Activated naive CD4-positive, alpha-beta T cell treated with anti-CD3 and anti-CD28 coated beads, Interleukin-2, amount 50 U/mL, for 16 hours (primary cell): ENCODE results near the gene SLC39A10.
"Not testable (repeated sequence)": the region's sequence is repeated elsewhere in the genome, so short reads cannot be mapped to it uniquely, and the experiment has no call there.

Source experiments
- DNase-seq: peaks from one replicate; pipeline ENCODE4 v3.0.0-alpha.2; 2020

SLC39A10 gene

DNA sequence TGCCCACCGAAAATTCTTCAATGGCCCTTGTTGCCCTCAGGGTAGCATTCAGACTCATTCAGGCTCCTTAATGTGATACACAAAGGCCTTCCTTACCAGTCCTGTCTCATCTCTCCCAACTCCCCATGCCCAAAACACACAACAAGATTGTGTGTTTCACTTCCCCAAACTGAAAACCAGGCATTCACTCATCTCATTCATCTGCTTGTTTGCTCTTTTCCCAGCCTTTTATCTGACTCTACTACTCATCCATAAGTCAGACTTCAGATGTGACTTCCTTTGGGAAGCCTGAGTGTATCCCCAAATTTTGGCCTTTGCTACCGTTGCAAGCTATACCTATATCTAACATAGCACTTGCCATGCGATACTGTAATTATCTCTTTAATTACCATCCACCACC is 9.7 kb upstream of the SLC39A10 start:
- DNase-seq: no peak

GRCh38 chr2:195648370-195648769 is 8.7 kb upstream of the SLC39A10 start:
- DNase-seq: not testable (repeated sequence)

DNA sequence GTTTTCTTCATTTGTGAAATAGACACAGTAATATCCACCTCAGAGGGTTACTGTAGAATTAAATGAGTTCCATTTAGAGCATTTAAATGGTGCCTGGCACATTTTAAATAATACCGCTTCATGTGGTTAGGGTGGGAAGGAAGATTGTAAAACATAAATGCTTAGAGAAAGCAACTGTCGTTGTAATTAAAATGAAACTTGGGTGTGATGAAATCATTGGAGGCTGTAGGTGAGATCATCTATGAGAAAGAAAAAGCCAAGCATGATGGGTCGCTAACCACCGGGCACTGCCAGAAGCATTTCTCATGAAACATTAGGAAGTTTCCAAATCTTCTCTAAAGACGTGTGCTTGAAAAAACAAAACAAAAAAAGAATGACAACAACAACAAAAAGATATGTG is 8.2 kb upstream of the SLC39A10 start:
- no peak for DNase-seq

DNA sequence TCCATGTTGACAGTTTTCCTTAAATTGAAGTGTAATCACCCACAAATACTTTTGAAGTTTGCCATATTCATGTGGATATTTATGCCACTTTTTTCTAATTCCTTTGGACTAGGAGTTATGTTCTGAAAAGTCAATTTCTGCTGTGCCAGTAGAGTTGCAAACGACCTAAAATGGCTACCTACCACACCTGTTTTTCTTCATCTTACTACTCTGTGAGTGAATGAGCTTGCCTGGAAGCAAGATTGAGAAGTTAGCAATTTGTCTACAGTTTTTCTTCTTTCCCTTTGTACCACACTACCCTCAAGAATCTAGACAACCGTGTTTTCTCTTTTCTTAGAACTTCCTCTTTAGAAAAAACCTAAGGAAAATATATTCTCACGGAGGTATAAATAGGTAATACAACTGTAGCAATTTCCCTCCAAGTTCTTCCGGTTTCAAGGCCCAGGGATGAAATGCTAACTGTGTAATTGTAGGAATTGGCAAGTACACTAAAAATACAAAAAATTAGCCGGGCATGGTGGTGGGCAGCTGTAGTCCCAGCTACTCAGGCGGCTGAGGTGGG is 7.3 kb upstream of the SLC39A10 start:
- no peak for DNase-seq

DNA sequence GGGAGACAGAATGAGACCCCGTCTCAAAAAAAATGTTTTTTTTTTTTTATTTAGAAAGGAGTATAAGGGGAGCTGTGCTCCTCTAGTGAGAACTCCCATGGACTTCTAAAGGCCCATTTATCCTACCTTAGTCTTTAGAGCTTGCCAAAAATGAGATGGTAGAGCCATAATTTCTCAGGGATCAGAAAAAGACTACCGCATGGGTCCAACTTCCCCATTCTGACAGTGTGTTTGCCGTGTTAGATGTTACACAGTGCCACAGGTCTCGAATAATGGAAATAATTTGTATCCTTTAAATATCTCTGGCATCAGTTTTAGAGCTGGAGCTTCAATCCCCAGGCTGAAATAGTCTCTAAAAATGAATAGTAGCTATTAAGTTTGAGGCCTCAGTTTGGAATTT is 6.0 kb upstream of the SLC39A10 start:
- no peak for DNase-seq

GRCh38 chr2:195652911-195653310 is 4.1 kb upstream of the SLC39A10 start:
- DNase-seq: no peak

- DNase-seq: no peak
Observed at GRCh38 chr2:195656161-195656858, 716 bp upstream of the SLC39A10 start.

DNA sequence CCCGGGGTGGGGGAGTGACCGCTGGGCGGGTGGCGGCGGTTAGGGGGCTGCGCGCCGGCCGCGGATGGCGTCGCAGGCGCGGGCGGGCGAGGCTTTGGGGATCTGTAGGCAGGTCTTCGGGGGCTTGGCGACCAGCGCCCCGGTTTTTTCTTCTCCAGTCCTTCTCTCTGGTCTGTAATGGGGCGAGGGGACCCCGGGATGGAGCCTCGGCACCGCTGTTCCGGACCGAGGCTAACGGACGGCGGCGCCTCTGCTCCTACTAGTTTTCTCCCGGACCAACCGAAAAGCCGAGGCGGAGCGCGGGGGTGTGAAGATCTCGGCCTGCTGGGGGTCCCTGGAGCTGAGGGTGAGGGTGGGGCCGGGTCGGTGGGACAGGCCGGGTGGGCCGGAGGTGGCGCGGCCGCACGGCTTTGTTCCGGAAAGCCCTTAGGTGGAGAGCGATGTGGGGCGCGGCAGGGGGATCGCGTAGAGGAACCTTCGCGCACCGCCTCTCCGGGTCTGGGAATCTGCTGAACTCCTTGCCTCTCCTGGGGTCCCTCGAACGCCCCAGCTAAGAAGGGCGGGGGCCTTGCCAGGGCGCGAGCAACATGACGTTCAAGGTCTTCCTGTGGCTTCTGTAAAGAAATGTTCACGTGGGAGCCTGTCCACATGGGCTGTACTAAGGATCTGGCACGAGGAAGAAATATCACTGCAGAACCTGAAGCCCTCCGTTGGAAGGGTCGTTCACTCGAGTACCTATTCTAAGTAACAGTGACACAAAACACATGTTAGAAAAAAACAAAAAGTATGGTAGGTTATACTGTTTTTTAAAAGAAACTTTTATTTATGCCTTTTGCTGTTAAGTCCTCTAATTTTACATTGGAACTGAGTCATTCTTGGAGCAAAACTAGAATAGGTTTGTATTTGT is 861 bp downstream of the SLC39A10 start:
- DNase-seq: peak; percentile 71

DNA sequence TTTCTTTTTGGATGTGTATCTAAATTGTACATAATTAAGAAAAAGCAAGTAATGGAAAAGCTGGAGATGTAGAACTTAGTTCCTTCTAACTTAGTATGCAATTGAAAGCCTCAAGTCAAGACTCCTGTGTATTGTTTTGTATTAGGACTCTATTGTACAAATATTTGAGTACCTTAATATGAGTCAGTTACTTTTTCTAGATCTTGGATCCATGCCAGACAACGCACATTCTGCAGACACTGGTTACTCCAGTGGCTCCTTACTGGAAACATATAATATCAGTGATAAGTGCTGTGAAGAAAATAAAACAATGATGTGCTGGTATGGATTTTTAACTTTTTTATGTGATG is 1.5 kb downstream of the SLC39A10 start:
- DNase-seq: no peak

DNA sequence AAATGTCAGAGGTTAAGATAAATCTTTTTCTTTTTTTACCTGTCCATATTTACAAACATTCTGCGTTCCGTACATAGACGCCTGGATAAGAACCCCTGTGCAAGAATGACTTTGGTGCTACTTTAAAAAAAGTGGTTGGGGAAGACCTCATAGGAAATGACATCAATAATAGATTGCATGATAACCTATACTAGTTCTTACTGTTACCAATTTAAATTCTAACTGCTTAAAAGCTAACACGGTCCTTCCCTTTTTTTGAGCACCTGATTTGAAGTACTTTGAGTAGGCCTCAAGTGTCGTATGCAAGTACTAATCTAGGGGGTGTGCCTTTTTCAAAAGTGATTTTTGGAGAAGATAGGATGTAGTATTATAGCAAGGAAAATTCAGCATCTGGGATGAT is 2.1 kb downstream of the SLC39A10 start:
- DNase-seq: no peak

GRCh38 chr2:195659982-195660890 is 3.2 kb downstream of the SLC39A10 start:
- peak; percentile 75 for DNase-seq

- no peak for DNase-seq
Observed at GRCh38 chr2:195662138-195662537, 5.1 kb downstream of the SLC39A10 start.

DNA sequence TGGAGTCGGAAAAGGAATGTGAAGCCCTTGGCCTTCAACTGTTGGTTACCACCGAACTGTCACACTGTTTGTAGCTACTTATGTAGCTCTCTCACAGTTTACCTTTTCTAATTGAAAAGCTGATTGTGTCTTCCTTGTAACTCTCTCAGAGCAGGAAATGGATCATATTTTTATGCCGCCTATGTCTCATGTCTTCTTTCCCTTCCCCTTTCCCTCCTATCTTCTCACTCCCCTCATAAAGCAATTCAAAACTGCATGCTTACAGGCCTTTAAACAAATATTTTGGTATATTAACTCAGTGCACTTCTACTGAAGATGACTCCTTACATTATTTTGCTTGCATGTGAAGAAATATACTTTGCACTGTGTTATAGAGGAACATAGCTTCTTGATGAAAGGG is 6.0 kb downstream of the SLC39A10 start:
- no peak for DNase-seq

- no peak for DNase-seq
Observed at GRCh38 chr2:195664528-195664927, 7.5 kb downstream of the SLC39A10 start.

DNA sequence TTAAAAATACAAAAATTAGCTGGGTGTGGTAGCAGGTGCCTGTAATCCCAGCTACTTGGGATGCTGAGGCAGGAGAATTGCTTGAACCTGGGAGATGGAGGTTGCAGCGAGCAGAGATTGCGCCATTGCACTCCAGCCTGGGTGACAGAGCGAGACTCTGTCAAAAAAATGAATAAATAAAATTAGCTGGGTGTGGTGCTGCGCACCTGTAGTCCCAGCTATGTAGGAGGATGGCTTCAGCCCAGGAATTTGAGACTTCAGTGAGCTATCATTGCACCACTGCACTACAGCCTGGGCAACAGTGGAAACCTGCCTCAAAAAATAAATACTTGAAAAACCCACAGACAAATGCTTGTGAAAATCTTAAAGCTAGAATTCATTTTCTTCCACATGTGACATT is 8.1 kb downstream of the SLC39A10 start:
- DNase-seq: not testable (repeated sequence)

GRCh38 chr2:195666113-195666712 is 9.2 kb downstream of the SLC39A10 start:
- no peak for DNase-seq

DNA sequence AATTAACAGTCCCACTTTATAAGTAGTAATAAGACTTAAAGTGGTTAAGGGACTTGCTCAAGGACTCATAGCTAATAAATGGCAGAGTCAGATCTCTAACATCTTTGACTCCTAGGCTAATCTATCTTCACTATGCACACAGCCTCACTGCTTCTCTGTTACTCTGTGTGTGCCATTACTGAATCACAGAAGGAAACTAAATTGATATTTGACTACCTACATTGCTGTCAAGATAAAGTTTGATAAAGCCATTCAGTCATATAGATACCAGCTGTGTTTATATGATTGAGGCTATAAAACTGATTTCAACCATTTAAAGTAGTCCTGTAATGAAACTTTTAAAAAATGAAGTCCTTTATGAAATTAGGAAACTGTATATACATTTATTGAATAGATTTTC is 10.9 kb downstream of the SLC39A10 start:
- no peak for DNase-seq

- no peak for DNase-seq
Observed at GRCh38 chr2:195670191-195670590, 13.2 kb downstream of the SLC39A10 start.

DNA sequence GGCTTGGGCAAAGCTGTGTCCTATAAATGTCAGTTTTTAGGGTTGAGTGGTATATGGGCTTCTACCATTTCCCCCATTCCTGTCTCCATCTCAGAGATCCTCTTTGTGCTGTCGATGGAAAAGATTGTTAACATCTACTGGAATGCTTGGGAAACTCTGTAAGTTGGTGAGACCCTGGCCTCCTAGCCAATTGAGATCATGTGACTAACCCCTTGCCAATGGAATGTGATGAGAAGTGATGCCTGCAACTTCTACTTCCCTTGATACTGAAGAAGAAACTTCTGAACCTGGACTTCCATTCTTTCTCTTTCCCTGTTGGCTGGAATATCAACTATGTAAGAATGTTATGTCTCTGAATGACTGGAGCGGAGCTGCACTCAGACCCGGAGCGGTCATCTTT is 14.5 kb downstream of the SLC39A10 start:
- DNase-seq: no peak

- no peak for DNase-seq
Observed at GRCh38 chr2:195672674-195673073, 15.6 kb downstream of the SLC39A10 start.

DNA sequence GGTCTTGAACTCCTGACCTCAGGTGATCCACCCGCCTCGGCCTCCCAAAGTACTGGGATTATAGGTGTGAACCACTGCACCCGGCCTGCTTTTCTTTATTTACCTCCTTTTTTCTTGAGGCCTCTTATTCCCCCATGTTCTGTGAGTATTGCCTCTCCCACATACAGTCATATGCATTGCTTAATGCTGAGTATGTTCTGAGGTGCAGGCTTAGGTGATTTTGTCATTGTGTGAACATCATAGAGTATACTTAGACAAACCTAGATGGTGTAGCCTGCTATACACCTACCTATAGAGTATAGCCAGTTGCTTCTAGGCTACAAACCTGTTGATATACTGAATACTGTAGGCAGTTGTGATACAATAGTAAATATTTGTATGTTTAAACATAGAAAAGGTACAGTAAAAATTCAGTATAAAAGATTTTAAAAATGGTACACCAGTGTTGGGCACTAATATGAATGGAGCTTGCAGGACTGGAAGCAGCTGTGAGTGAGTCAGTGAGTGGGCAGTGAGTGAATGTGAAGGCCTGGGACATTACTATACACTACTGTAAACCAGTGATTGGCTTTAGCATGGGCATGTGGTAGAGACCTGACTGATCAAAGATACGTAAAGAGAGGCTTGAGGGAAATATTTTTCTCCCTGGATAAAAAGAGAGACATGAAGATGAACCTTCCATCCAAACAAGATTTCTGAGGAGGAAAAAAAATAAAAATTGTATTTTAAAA is 17.6 kb downstream of the SLC39A10 start:
- no peak for DNase-seq
